ENCODE results near the gene MRPS12.

The MRPS12 gene

DNA sequence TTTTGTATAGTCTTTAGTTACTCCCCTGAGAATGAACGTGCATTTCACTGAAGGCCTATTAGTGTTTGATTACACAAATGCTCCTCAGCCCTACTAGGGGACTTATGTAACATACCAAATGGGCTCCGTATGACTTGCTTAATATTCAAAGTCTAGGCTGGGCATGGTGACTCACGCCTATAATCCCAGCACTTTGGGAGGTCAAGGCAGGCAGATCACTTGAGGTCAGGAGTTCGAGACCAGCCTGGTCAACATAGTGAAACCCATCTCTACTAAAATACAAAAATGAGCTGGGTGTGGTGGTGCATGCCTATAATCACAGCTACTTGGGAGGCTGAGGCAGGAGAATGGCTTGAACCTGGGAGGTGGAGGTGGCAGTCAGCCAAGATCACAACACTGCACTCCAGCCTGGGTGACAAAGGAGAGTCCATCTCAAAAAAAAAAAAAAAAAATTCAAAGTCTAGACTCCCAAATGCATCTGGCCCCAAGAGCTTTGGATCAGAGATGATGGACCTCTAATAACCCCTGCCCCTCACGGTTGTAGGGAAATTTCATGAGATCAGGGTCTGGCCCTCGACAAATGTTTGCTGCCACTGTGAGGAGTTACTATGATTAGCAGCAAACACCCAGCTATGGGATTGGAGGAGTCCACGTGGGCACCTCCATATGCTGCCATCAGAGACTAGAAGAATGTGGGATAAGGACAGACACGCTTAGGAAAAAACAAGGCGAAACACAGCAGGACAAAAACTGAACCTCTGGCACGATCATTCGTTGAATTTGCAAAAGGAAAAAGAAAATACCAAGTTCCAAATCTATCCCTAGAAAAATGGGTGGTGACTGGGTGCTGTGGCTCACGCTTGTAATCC is 40.2 kb downstream of the MRPS12 start:
- TF ChIP-seq, protein P1, sequence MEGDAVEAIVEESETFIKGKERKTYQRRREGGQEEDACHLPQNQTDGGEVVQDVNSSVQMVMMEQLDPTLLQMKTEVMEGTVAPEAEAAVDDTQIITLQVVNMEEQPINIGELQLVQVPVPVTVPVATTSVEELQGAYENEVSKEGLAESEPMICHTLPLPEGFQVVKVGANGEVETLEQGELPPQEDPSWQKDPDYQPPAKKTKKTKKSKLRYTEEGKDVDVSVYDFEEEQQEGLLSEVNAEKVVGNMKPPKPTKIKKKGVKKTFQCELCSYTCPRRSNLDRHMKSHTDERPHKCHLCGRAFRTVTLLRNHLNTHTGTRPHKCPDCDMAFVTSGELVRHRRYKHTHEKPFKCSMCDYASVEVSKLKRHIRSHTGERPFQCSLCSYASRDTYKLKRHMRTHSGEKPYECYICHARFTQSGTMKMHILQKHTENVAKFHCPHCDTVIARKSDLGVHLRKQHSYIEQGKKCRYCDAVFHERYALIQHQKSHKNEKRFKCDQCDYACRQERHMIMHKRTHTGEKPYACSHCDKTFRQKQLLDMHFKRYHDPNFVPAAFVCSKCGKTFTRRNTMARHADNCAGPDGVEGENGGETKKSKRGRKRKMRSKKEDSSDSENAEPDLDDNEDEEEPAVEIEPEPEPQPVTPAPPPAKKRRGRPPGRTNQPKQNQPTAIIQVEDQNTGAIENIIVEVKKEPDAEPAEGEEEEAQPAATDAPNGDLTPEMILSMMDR (IDR thresholded peaks at IDR 0.05) = no peak
- no peak for TF ChIP-seq ZFX (IDR thresholded peaks at IDR 0.05; ENCODE audit: borderline replicate concordance)
- no peak overlapping the region for H3K27ac ChIP-seq

DNA sequence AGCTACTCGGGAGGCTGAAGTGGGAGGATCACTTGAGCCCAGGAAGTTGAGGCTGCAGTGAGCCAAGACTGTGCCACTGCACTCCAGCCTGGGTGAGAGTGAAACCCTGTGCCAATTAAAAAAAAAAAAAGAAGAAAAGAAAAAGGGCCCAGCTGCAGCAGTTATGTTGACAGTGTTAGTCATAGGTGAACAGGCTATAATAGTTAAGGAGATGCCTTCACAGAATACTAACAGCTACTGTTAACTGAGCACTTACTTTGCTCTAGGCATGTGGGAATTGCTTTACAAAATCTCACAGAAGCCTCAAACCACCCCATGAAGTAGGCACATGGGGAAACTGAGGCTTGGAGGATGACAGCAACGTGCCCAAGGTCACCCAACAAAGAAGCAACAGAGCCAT is 40.9 kb downstream of the MRPS12 start:
- H3K27ac ChIP-seq = no peak overlapping the region
- TF ChIP-seq, protein P1 (IDR thresholded peaks at IDR 0.05) = no peak
- TF ChIP-seq ZFX (IDR thresholded peaks at IDR 0.05; ENCODE audit: borderline replicate concordance) = no peak

DNA sequence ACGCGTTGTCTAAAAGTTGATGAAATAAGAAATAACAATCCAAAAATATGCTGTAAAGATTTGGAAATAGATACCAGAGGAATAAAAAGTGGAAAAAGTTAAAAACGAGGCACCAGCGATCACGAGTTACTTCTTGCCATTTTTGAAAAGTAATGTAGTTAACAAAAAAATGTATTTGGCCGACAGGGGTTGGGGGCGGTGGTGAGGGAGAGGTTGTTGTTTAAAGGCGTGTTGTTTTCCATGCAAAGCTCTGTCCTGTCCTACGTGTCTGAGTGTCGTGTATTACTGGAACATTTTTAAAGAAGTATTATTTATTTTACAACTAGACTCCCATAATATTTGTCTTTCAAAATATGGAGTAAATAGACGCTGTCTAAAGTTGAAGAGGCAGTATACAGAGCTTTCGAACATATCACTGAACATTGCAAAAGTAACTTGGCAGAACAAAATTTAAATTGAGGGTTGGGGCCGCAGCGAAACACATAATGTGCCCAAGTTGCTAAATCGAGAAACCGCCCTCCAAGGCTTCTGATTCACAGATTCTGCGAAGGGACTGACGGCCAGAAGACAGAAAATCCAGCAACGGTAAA is 44.0 kb downstream of the MRPS12 start:
- no peak for TF ChIP-seq ZFX (IDR thresholded peaks at IDR 0.05; ENCODE audit: borderline replicate concordance)
- TF ChIP-seq, protein P1 (IDR thresholded peaks at IDR 0.05) = no peak
- peak overlapping the region; percentile 58 for H3K27ac ChIP-seq

DNA sequence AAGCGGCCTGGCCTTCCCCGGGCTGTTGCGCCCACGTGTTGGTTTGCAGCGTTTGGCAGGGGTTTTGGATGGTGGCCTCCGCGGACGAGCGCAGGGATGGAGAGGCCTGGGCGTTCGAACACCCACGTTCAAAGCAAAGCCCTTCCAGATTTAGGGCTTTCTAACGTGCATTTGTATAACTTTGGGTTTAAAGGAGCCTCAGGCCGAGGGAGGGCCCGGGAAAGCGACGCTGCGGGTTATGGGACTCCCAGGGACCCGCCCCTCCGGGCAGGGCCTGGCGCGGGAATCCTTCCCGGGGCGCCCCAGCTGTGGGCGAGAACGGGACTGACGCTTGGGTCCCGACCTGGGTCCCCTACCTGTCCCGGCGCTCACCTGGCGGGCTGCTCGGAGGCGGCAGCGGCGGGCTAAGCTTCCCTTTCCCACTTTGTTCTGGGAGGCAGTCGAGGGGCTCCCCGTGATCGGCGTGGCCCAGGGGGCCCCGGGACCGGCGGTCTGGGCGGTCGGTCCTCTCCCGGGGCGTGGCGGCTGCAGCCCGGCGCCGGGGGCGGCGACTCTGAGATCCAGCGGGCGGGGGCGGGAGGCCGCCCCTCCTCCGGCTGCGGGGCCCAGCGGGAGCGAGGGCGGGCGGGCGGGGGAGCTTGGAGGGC is 44.6 kb downstream of the MRPS12 start, which contains the start of gene FBXO17:
Gene FBXO17, minus strand, starts transcription at position 529 of the 647 bp plus-strand sequence. CDS start 25,423 bp downstream, outside the sequence.
- H3K27ac ChIP-seq = peak within 1 kb of the TSS; percentile 58
- no peak for TF ChIP-seq ZFX (IDR thresholded peaks at IDR 0.05; ENCODE audit: borderline replicate concordance)
- TF ChIP-seq, protein P1 (IDR thresholded peaks at IDR 0.05) = no peak

DNA sequence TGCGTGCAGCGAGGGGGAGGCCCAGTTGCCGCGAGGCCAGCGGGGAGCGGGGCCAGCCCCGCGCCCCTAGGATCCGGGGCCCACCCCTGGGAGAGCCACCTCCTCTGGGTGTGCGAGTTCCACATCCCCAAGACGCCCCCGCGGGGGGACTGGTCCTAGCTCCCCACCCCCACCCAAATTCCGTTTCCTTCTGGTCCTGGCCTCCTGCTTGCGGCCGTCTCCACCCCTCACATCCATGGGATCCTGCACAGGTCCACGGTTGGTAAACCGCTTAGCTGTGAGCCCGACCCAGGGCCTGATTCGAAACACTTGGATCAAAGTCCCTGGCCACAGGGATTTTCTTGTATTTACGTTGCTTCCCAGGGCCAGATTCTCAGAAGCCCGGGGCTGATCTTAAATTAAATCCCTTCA is 45.1 kb downstream of the MRPS12 start:
- H3K27ac ChIP-seq = peak overlapping the region; percentile 58; the same call in 1 of the 2 replicates
- no peak for TF ChIP-seq ZFX (IDR thresholded peaks at IDR 0.05; ENCODE audit: borderline replicate concordance)
- TF ChIP-seq, protein P1 (IDR thresholded peaks at IDR 0.05) = no peak

DNA sequence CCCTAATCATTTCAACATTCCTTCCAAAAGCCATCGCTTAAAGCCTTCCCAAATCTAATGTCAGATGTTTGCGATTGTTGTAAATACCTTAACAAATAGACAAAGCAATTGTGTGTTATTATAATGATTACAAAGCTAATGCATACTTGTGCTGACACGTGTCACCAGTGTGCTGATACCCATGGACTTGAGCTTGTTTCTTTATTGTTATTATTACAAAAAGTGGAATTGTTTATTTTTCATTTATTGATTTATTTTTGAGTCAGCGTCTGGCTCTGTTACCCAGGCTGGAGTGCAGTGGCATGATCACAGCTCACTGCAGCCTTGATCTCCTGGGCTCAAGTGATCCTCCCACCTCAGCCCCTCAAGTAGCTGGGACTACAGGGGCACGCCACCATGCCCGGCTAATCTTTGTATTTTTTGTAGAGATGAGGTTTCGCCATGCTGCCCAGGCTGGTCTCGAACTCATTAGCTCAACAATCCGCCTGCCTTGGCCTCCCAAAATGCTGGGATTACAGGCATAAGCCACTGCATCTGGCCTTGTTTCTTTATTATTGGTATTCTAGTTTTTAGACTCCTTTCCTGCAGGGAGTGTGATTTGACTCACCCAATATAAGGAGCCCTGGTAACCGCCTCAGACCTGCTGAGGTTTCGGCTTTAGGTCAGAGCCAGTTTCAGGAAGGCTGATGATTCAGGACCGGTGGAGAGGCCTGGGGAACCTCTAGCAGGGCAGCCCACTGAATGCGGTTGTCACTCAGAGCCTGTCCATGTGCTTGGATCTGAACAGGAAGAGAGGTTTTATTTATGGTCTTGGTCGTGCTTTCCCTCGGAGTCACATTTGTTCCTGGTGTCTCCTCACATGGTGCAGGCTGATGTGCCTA is 46.9 kb downstream of the MRPS12 start:
- H3K27ac ChIP-seq = no peak overlapping the region
- TF ChIP-seq, protein P1 (IDR thresholded peaks at IDR 0.05) = no peak
- TF ChIP-seq ZFX (IDR thresholded peaks at IDR 0.05; ENCODE audit: borderline replicate concordance) = no peak

All from 22Rv1 (cell line).